LNCaP clone FGC (cell line): ENCODE data around the gene STK32B.

Experiments
- DNase-seq: peaks from one replicate; pipeline ENCODE4 v3.0.0-alpha.2; 2011; ENCODE audit warnings: low read depth
- H3K4me3 ChIP-seq: 2 replicates; pipeline ENCODE4 v1.5.1; 2011; ENCODE audit warnings: mild to moderate bottlenecking, low read depth, low read length, control low read depth
- TF ChIP-seq, protein P1 (sequence below): IDR thresholded peaks from 2 replicates; pipeline ENCODE4 v1.5.1; 2012; ENCODE audit warnings: mild to moderate bottlenecking; ENCODE audit not compliant: control insufficient read depth, insufficient read depth; ENCODE audit errors: extremely low read depth

STK32B gene

DNA sequence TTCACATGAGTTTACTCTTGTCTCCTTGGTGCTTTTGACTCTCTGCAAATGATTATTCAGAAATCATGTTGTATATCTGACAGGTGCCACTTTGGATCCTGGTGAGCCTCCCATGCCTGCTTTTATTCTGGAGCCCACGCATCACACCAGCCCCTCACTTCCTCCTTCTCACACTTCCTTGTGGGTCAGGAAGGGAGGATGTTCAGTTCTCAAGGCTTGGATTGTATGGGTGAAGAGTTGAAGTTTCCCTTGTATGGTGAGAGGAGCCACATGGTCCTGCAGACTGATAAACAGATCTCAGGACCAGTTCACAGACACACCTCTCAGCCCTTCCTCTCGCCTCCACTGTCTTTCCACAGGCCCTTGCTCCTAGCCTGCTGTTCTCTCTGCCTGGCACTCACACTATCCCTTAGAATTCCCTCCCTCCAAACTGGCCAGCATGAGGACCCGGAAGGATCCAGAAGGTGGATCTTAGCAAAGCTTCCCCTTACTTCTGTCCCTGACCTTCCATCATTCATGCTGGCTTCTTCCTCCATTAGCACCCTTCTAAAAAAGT is 92.1 kb downstream of the STK32B start:
- no peak for DNase-seq
- TF ChIP-seq, protein P1, sequence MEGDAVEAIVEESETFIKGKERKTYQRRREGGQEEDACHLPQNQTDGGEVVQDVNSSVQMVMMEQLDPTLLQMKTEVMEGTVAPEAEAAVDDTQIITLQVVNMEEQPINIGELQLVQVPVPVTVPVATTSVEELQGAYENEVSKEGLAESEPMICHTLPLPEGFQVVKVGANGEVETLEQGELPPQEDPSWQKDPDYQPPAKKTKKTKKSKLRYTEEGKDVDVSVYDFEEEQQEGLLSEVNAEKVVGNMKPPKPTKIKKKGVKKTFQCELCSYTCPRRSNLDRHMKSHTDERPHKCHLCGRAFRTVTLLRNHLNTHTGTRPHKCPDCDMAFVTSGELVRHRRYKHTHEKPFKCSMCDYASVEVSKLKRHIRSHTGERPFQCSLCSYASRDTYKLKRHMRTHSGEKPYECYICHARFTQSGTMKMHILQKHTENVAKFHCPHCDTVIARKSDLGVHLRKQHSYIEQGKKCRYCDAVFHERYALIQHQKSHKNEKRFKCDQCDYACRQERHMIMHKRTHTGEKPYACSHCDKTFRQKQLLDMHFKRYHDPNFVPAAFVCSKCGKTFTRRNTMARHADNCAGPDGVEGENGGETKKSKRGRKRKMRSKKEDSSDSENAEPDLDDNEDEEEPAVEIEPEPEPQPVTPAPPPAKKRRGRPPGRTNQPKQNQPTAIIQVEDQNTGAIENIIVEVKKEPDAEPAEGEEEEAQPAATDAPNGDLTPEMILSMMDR, result no peak
- H3K4me3 ChIP-seq, result no peak overlapping the region

DNA sequence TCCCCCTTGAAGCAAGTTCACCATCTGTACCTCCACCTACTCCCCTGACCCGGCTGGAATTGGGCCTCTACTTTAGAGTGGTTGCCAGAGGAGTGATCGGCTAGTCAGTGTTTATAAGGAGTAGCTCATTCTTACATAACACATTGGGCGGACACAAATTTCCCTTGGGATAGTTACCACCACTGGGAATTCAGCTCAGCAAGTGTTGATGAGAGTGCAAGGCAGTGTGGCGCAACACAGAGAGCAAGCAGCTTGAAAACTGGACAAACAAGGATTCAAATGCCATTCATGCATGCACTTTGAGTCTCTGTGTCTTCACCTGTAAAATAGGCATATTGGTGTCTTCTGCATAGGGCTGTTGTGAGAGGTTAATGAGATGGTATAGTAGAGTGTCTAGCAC is 92.7 kb downstream of the STK32B start:
- DNase-seq, result no peak
- TF ChIP-seq, protein P1, result no peak

DNA sequence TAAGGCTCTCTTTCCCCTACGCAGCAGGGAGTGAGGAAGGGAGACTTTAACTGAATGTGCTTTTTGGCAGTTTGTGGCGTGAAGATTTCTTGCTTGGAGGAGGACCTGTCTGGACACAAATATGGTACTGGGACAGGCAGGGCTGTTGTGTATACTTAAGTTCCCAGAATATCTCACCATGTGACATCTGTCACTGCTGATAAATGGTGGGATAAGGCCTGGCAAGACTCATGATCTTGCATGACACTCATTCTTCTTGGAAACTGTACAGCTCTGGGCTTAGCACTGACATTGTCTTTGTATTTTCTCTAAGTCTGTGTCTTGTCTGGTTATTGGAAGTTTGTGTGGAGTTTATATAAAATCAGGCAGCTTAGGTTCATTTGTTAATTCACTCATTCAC is 93.1 kb downstream of the STK32B start:
- no peak overlapping the region for H3K4me3 ChIP-seq
- TF ChIP-seq, protein P1, result no peak
- DNase-seq, result no peak

More for the DNA sequence above, 92.7 kb downstream of the STK32B start:
- H3K4me3 ChIP-seq, result no peak overlapping the region

DNA sequence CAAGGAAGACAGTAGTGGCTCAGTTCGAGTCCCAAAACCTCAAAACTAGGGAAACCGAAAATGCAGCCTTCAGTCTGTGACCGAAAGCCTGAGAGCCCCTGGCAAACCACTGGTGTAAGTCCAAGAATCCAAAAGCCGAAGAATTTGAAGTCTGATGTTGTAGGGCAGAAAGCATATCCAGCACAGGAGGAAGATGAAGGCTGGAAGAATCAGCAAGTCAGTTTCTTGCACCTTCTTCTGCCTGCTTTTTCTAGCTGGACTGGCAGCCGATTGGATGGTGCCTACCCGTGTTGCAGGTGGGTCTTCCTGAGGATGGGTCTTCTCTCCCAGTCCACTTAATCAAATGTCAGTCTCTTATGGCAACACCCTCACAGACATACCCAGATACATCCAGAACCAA is 95.0 kb downstream of the STK32B start:
- DNase-seq, result no peak
- no peak overlapping the region for H3K4me3 ChIP-seq
- TF ChIP-seq, protein P1, result no peak

DNA sequence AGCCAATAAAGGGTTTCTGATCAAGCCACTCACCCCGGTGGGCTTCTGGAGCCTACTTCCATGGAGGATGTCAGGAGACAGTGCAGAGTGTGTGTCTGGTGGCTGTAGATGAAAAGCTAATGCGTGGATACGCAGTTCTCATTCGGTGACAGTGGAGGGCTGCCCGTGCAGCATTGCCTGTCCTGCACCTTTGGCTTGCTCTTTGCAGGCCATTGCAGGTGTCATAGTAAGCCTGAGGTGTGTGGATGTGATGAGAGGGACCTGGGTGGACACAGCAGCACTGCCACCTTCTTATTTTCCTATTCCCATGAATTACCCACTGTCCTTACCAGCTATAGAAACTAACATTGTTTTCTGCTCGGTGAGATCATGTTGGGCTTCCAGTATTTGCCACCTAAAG is 101.2 kb downstream of the STK32B start:
- no peak overlapping the region for H3K4me3 ChIP-seq
- TF ChIP-seq, protein P1, result no peak
- no peak for DNase-seq

DNA sequence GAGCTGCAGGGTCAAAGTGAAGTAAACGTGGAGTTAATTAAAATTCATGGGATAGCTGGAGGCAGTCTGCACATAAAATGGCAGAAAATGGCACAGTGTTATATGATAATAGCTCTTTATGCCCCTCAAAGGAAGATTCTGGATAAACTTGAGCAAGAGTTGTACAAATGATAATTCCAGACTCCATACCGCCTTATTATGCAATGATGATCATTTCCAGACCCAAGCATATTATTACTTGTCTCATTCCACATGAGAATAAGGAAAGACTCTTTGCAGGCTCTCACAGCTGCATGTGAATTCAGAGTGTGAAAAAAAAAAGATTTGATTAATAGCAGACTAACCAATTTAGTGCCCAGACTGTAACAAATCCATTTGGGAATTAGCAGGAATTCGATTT is 105.4 kb downstream of the STK32B start:
- DNase-seq, result no peak
- H3K4me3 ChIP-seq, result no peak overlapping the region
- TF ChIP-seq, protein P1, result no peak
